GM12878 (cell line): ENCODE data around the gene TTLL12. TPM values are rescaled to one million over a fixed set of nuclear protein-coding genes. Genes with fewer than 3 reads are reported as not detected.
A peak's percentile ranks its signal among the peaks of the same experiment; 100 is the strongest.

Experiments used
- BHLHE40 ChIP-seq, 2 experiments: fragments of 450-650 bp in 1 of 2; IDR thresholded peaks; 2 replicates each; pipeline ENCODE4 v1.6.1; 2011 to 2017; ENCODE audit warnings: low read depth in 2 of 2, borderline replicate concordance in 1 of 2, improper control_type of control experiment in 1 of 2, low read length in 1 of 2, mild to moderate bottlenecking in 1 of 2
- CBX3 ChIP-seq: fragments of 200-600 bp; sonication (generic); IDR thresholded peaks from 2 replicates; pipeline ENCODE4 v1.6.1; 2016; ENCODE audit warnings: low read depth, borderline replicate concordance
- EGR1 ChIP-seq, 2 experiments: IDR thresholded peaks; 1 replicate in 1 of 2; 2 replicates in 1 of 2; pipeline ENCODE4 v1.6.1; 2011 to 2012; ENCODE audit warnings: low read depth in 2 of 2, low read length in 2 of 2, borderline replicate concordance in 1 of 2, mild to moderate bottlenecking in 1 of 2, moderate library complexity in 1 of 2
- ESRRA ChIP-seq: IDR thresholded peaks from 2 replicates; pipeline ENCODE4 v1.6.1; 2012; ENCODE audit warnings: mild to moderate bottlenecking, low read length, improper control_type of control experiment
- GABPA ChIP-seq: IDR thresholded peaks from 2 replicates; pipeline ENCODE4 v1.6.1; 2014; ENCODE audit warnings: antibody characterized with exemption, low read depth, mild to moderate bottlenecking, inconsistent platforms
- MLLT1 ChIP-seq: fragments of 450-650 bp; IDR thresholded peaks from 2 replicates; pipeline ENCODE4 v1.6.1; 2016; ENCODE audit warnings: mild to moderate bottlenecking
- MTA3 ChIP-seq: IDR thresholded peaks from 2 replicates; pipeline ENCODE4 v1.6.1; 2012; ENCODE audit warnings: low read length, inconsistent platforms, borderline replicate concordance
- NFYB ChIP-seq: IDR thresholded peaks from 2 replicates; pipeline ENCODE4 v1.6.1; 2011; ENCODE audit warnings: low read depth, mild to moderate bottlenecking, low read length, improper control_type of control experiment, moderate library complexity; ENCODE audit not compliant: insufficient read depth
- NR2C1 ChIP-seq: fragments of 450-650 bp; IDR thresholded peaks from 2 replicates; pipeline ENCODE4 v1.6.1; 2017; ENCODE audit warnings: antibody characterized with exemption, mild to moderate bottlenecking, moderate library complexity
- PML ChIP-seq: IDR thresholded peaks from 2 replicates; pipeline ENCODE4 v1.6.1; 2012; ENCODE audit warnings: low read length, inconsistent platforms
- POLR2AphosphoS2 ChIP-seq: IDR thresholded peaks from 2 replicates; pipeline ENCODE4 v1.6.1; 2011; ENCODE audit warnings: low read depth, mild to moderate bottlenecking, low read length, improper control_type of control experiment, moderate library complexity
- RAD21 ChIP-seq: IDR thresholded peaks from 2 replicates; pipeline ENCODE4 v1.6.1; 2011; ENCODE audit warnings: mild to moderate bottlenecking, low read depth, low read length, moderate library complexity; ENCODE audit not compliant: insufficient read depth
- SMAD1 ChIP-seq: fragments of 450-650 bp; IDR thresholded peaks from 2 replicates; pipeline ENCODE4 v1.6.1; 2018; ENCODE audit warnings: mild to moderate bottlenecking, low read depth; ENCODE audit not compliant: partially characterized antibody
- SMAD5 ChIP-seq: IDR thresholded peaks from 2 replicates; pipeline ENCODE4 v1.6.1; 2016; ENCODE audit warnings: antibody characterized with exemption, low read depth
- SMARCA5 ChIP-seq: fragments of 450-650 bp; IDR thresholded peaks from 2 replicates; pipeline ENCODE4 v1.6.1; 2017; ENCODE audit warnings: mild to moderate bottlenecking
- SPI1 ChIP-seq: IDR thresholded peaks from 2 replicates; pipeline ENCODE4 v1.6.1; 2011; ENCODE audit warnings: low read depth, mild to moderate bottlenecking, low read length, moderate library complexity, borderline replicate concordance; ENCODE audit not compliant: insufficient read depth
- SUPT20H ChIP-seq: IDR thresholded peaks from 2 replicates; pipeline ENCODE4 v1.6.1; 2011; ENCODE audit warnings: low read depth, mild to moderate bottlenecking, low read length, moderate library complexity, borderline replicate concordance; ENCODE audit not compliant: control insufficient read depth
- ZBTB40 ChIP-seq: fragments of 450-650 bp; IDR thresholded peaks from 2 replicates; pipeline ENCODE4 v1.6.1; 2016; ENCODE audit warnings: mild to moderate bottlenecking, moderate library complexity, borderline replicate concordance
- ZNF687 ChIP-seq: fragments of 450-650 bp; IDR thresholded peaks from 2 replicates; pipeline ENCODE4 v1.6.1; 2017; ENCODE audit warnings: mild to moderate bottlenecking, moderate library complexity
- polyA plus RNA-seq, 11 experiments: library from polyadenylated mRNA; depleted of rRNA in 4 of 11; unstranded in 6 of 11; stranded (reverse) in 5 of 11; fragments of >200 nt; fragmentation: Nextera tagmentation in 4 of 11; fragmentation: Illumina TruSeq in 1 of 11; extraction: Ambion mirVana in 4 of 11; extraction: Trizol in 1 of 11; gene quantifications; 1 replicate in 1 of 11; 2 replicates in 10 of 11; pipeline versions ENCODE4 v1.2.1 to v1.2.3, GENCODE V29; 2011 to 2016; ENCODE audit warnings: inconsistent platforms in 2 of 11, missing spikeins in 2 of 11, low read depth in 1 of 11
- total RNA-seq, 4 experiments: library from RNA; depleted of rRNA in 3 of 4; stranded (reverse); fragments of >200 nt in 3 of 4; fragmentation: Illumina TruSeq in 1 of 4; extraction: Trizol in 1 of 4; gene quantifications; 2 replicates each; pipeline versions ENCODE4 v1.2.1 to v1.2.3, GENCODE V29; 2013 to 2021

TTLL12 gene
- total and polyA plus RNA-seq, 10 of the 15 experiments (the other 5 are each of a cell fraction or from before 2014, with no cell fraction given): 1.00 to 89.8 (median 38.5) TPM

DNA sequence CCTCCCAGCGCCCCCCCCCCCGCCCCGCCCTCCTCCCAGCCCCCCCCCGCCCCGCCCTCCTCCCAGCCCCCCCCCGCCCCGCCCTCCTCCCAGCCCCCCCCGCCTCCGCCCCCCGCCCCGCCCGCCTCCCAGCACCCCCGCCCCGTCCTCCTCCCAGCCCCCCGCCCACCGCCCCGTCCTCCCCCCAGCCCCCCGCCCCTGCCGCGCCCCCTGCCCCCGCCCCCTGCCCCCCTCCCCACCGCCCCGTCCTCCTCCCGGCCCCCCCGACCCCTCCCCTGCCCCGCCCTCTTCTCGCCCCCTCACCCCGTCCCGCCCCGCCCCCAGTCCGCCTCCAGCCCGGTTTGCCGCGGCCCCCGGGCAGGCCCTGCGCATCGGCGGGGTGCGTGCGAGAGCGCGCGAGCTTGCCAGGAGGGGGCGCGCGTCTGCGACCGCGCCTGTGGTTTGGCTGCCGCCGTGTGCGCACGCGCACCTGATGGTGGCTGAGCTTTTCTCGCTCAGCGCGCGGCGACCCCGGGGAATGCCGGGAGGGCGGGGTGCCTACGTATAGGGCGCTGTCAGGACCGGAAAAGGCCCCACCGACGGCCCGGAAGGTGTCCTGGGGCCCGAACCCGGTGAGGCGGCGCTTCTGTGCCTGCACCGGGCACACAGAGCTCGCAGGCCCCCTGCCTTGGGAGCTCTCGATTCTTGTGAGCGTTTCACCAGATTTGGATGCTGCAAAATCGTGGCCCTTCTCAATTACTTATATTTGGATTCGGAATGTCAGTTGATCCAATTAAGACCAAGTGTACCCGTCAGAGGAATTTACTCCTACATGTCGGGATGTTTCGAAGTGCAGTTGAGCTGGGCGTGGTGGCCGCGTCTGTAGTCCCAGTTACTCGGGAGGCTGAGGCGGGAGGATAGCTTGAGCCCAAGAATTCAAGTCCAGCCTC, 501 bp upstream of the TTLL12 start (continued):
- TF ChIP-seq PML: peak; percentile 80
- peak; percentile 22; the same call in 1 of the 2 replicates for TF ChIP-seq MTA3
- TF ChIP-seq MLLT1: peak; percentile 74
- TF ChIP-seq GABPA: peak; percentile 88
- TF ChIP-seq ZNF687: peak; percentile 94
- TF ChIP-seq SUPT20H: no peak
- peak; percentile 71 to 90; a peak in 3 of 4 replicates for TF ChIP-seq BHLHE40 (IDR thresholded peaks at IDR 0.05; ENCODE audit: borderline replicate concordance in 1 of 2, low read depth in 2 of 2, low read length in 1 of 2)
- TF ChIP-seq NFYB: no peak
- peak; percentile 69 for TF ChIP-seq SMAD1
- TF ChIP-seq RAD21: 0 out of 2 replicates have a peak, but pooled peaks have one; percentile 1
- no peak; the same call in 1 of the 2 replicates for TF ChIP-seq SMARCA5
- TF ChIP-seq CBX3: no peak
- 0 out of 2 replicates have a peak, but pooled peaks have one; percentile 26 for TF ChIP-seq SMAD5
- TF ChIP-seq NR2C1: peak; percentile 95
- TF ChIP-seq SPI1: no peak
- peak; percentile 79; the same call in 1 of the 2 replicates for TF ChIP-seq POLR2AphosphoS2
- peak in 1 of 2 experiments; percentile 52; a peak in 2 of 3 replicates for TF ChIP-seq EGR1 (IDR thresholded peaks at IDR 0.05; ENCODE audit: borderline replicate concordance in 1 of 2, low read depth in 2 of 2, low read length in 2 of 2)
- TF ChIP-seq ZBTB40: peak; percentile 94
- TF ChIP-seq ESRRA: no peak
